K562 (cell line): ENCODE measurements around the gene GIGYF2. TPM values are rescaled to one million over a fixed set of nuclear protein-coding genes. Genes with fewer than 3 reads are reported as not detected.

Experiments used
- HDAC8 ChIP-seq: fragments of 450-650 bp; IDR thresholded peaks from 2 replicates; pipeline ENCODE4 v1.6.1; 2016; ENCODE audit warnings: mild to moderate bottlenecking, missing genetic modification characterization, moderate library complexity, missing compliant biosample characterization
- KLF13 ChIP-seq: fragments of 450-650 bp; IDR thresholded peaks from 2 replicates; pipeline ENCODE4 v1.6.1; 2016; ENCODE audit warnings: missing genetic modification characterization, low read depth, mild to moderate bottlenecking, missing compliant biosample characterization, moderate library complexity, borderline replicate concordance
- KLF16 ChIP-seq: IDR thresholded peaks from 2 replicates; pipeline ENCODE4 v1.6.1; 2016; ENCODE audit warnings: antibody characterized with exemption
- MAFK ChIP-seq: IDR thresholded peaks from 2 replicates; pipeline ENCODE4 v1.6.1; 2011; ENCODE audit warnings: low read length, improper control_type of control experiment
- MEIS2 ChIP-seq: fragments of 450-650 bp; IDR thresholded peaks from 2 replicates; pipeline ENCODE4 v1.6.1; 2014; ENCODE audit warnings: mild to moderate bottlenecking; ENCODE audit not compliant: partially characterized antibody
- NFE2L1 ChIP-seq: fragments of 450-650 bp; IDR thresholded peaks from 2 replicates; pipeline ENCODE4 v1.6.1; 2016; ENCODE audit warnings: missing genetic modification characterization, low read depth, mild to moderate bottlenecking, missing compliant biosample characterization, moderate library complexity, borderline replicate concordance
- PKNOX1 ChIP-seq: fragments of 450-650 bp; IDR thresholded peaks from 2 replicates; pipeline ENCODE4 v1.6.1; 2016
- POLR3G ChIP-seq: IDR thresholded peaks from 2 replicates; pipeline ENCODE4 v1.6.1; 2011; ENCODE audit not compliant: insufficient read length, insufficient replicate concordance; ENCODE audit errors: extremely low read depth
- RNF2 ChIP-seq: sonication (generic); IDR thresholded peaks from 2 replicates; pipeline ENCODE4 v1.6.1; 2016
- SAP30 ChIP-seq: fragments of 200-600 bp; sonication (generic); IDR thresholded peaks from 2 replicates; pipeline ENCODE4 v1.6.1; 2012; ENCODE audit warnings: borderline replicate concordance, low read depth, mild to moderate bottlenecking, moderate library complexity, low read length, control low read depth, inconsistent platforms; ENCODE audit not compliant: insufficient read depth, poor library complexity, severe bottlenecking
- SMAD2 ChIP-seq: fragments of 150-350 bp; IDR thresholded peaks from 2 replicates; pipeline ENCODE4 v1.6.1; 2014; ENCODE audit warnings: low read depth, mild to moderate bottlenecking, low read length
- SMARCB1 ChIP-seq: IDR thresholded peaks from 2 replicates; pipeline ENCODE4 v1.6.1; 2011; ENCODE audit warnings: improper control_type of control experiment, low read depth; ENCODE audit not compliant: insufficient read length
- TAF1 ChIP-seq: IDR thresholded peaks from 2 replicates; pipeline ENCODE4 v1.6.1; 2011; ENCODE audit warnings: mild to moderate bottlenecking, low read length, moderate library complexity; ENCODE audit not compliant: insufficient read depth, control insufficient read depth, severe bottlenecking; ENCODE audit errors: extremely low read depth
- TBP ChIP-seq: optimal IDR thresholded peaks from 2 replicates; pipeline ENCODE3; 2011; ENCODE audit warnings: low read depth, low read length, improper control_type of control experiment
- TSC22D4 ChIP-seq: fragments of 450-650 bp; IDR thresholded peaks from 2 replicates; pipeline ENCODE4 v1.6.1; 2016; ENCODE audit warnings: missing genetic modification characterization, missing biosample characterization, control low read depth
- U2AF1 ChIP-seq: fragments of 200-400 bp; formaldehyde crosslinking; optimal IDR thresholded peaks from 2 replicates; pipeline ENCODE3; 2017; ENCODE audit warnings: mild to moderate bottlenecking, low read depth, low read length, moderate library complexity
- YY1 ChIP-seq, 3 experiments: IDR thresholded peaks; 2 replicates each; pipeline ENCODE4 v1.6.1; 2011; ENCODE audit warnings: low read length in 2 of 3, mild to moderate bottlenecking in 2 of 3, moderate library complexity in 2 of 3, borderline replicate concordance in 1 of 3, control low read depth in 1 of 3, low read depth in 1 of 3; ENCODE audit not compliant: insufficient read depth in 3 of 3, insufficient replicate concordance in 2 of 3, control insufficient read depth in 1 of 3, insufficient read length in 1 of 3; ENCODE audit errors: extremely low read depth in 1 of 3
- ZBTB34 ChIP-seq: fragments of 250-450 bp; sonication (Bioruptor Pico); IDR thresholded peaks from 2 replicates; pipeline ENCODE4 v1.8.0; 2021; ENCODE audit warnings: mild to moderate bottlenecking, moderate library complexity
- ZNF143 ChIP-seq: sonication (generic); formaldehyde crosslinking; IDR thresholded peaks from 2 replicates; pipeline ENCODE4 v1.9.0; 2022; ENCODE audit warnings: mild to moderate bottlenecking, missing genetic modification reagents
- ZNF146 ChIP-seq: IDR thresholded peaks from one replicate; pipeline ENCODE4 v1.6.1; 2018; ENCODE audit warnings: missing compliant biosample characterization; ENCODE audit not compliant: unreplicated experiment
- ZNF197 ChIP-seq: fragments of 200-800 bp; sonication (Bioruptor generic); IDR thresholded peaks from 2 replicates; pipeline ENCODE4 v1.6.1; 2016; ENCODE audit warnings: low read depth, missing genetic modification characterization, missing compliant biosample characterization
- ZNF512 ChIP-seq: IDR thresholded peaks from 2 replicates; pipeline ENCODE4 v1.6.1; 2016; ENCODE audit warnings: missing genetic modification characterization, missing compliant biosample characterization
- polyA plus RNA-seq, 8 experiments: library from polyadenylated mRNA; depleted of rRNA in 4 of 8; stranded (reverse) in 5 of 8; unstranded in 3 of 8; fragments of >200 nt; fragmentation: Nextera tagmentation in 2 of 8; fragmentation: Illumina TruSeq in 1 of 8; extraction: Ambion mirVana in 2 of 8; extraction: Trizol in 1 of 8; gene quantifications; 2 replicates each; pipeline versions ENCODE4 v1.2.1 to v1.2.3, GENCODE V29; 2011 to 2014; ENCODE audit warnings: inconsistent platforms in 1 of 8, missing spikeins in 1 of 8
- total RNA-seq, 7 experiments: library from RNA; depleted of rRNA in 6 of 7; stranded (reverse); fragments of >200 nt in 6 of 7; fragmentation: Illumina TruSeq in 2 of 7; extraction: Trizol in 2 of 7; gene quantifications; 2 replicates each; pipeline versions ENCODE4 v1.2.1 to v1.2.3, GENCODE V29; 2011 to 2021; ENCODE audit warnings: low replicate concordance in 1 of 7

Gene GIGYF2
- total and polyA plus RNA-seq, 9 of the 15 experiments (the other 6 are each of a cell fraction or from before 2014, with no cell fraction given), result 12.7 to 52.7 (median 34.9) TPM

GRCh38 chr2:232697059-232697806 lies at the start of gene GIGYF2 (continued):
- no peak for TF ChIP-seq TSC22D4
- TF ChIP-seq HDAC8 (tag), result no peak
- TF ChIP-seq POLR3G, result no peak
- no peak for TF ChIP-seq ZNF146
- TF ChIP-seq TBP, result peak; percentile 74
- TF ChIP-seq TAF1, result peak; percentile 18
- TF ChIP-seq KLF13 (tag), result 0 out of 2 replicates have a peak, but pooled peaks have one; percentile 39
- peak; percentile 16 for TF ChIP-seq MEIS2
- no peak for TF ChIP-seq ZNF512
- TF ChIP-seq SMAD2, result no peak
- peak; percentile 74 to 97 (median 93) for TF ChIP-seq YY1 (IDR thresholded peaks at IDR 0.05; ENCODE audit: borderline replicate concordance in 1 of 3, control insufficient read depth in 1 of 3, extremely low read depth in 1 of 3, insufficient read depth in 3 of 3, insufficient read length in 1 of 3, insufficient replicate concordance in 2 of 3, low read depth in 1 of 3, low read length in 2 of 3)
- TF ChIP-seq U2AF1, result no peak
- 0 out of 2 replicates have a peak, but pooled peaks have one; percentile 32 for TF ChIP-seq ZNF143
- TF ChIP-seq NFE2L1 (tag), result no peak
- TF ChIP-seq MAFK, result no peak
- peak; percentile 63 for TF ChIP-seq SAP30
- TF ChIP-seq ZNF197 (CRISPR knock-in tag), result no peak
- no peak for TF ChIP-seq SMARCB1
- TF ChIP-seq RNF2, result no peak
- TF ChIP-seq ZBTB34 (CRISPR knock-in tag), result no peak
- TF ChIP-seq KLF16, result no peak
- peak; percentile 39 for TF ChIP-seq PKNOX1
